ENCODE measurements around the gene ARRDC1.
A peak's percentile ranks its signal among the peaks of the same experiment; 100 is the strongest.
"Not testable (repeated sequence)": the region's sequence is repeated elsewhere in the genome, so short reads cannot be mapped to it uniquely, and the experiment has no call there.

Gene ARRDC1

DNA sequence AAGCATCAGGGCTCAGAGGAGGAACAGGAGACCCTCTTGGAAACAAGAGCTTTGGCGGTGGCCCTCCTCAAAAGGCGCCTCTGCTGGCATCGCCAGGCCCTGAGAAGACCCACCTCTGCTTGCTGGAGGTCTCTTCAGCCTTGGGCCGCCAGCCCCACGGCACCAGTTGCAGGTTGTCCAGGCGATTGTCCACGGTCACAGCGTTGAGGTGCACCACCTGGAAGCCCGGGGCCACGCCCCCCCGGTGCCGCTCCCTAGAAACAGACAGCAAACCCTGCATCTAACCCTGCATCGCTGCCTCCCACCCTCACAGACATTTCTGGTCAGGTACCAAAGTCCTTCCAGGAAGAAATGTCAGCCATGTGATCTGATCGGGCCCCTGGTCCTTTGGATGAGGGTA, 18.6 kb upstream of the ARRDC1 start:
- DNase-seq, result no peak

DNA sequence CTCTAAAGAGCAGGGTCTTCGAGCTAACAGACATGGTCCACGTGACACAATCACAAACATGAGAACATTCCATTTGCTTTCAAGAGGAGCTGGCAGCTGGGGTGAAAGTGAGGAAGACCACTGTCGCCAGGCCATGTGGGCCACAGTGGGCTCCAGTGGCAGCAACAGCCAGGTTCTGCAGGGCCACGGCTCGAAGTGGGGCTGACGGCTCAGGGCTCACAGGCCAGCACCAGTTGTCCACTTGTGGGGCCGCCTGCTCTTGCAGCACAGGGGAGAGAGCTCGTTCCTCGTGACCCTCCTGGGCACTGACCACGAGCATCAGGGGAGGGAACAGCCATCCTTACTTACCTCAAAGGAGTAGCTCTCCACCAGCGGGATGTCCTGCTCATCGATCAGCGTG, 17.2 kb upstream of the ARRDC1 start:
- DNase-seq, result no peak

DNA sequence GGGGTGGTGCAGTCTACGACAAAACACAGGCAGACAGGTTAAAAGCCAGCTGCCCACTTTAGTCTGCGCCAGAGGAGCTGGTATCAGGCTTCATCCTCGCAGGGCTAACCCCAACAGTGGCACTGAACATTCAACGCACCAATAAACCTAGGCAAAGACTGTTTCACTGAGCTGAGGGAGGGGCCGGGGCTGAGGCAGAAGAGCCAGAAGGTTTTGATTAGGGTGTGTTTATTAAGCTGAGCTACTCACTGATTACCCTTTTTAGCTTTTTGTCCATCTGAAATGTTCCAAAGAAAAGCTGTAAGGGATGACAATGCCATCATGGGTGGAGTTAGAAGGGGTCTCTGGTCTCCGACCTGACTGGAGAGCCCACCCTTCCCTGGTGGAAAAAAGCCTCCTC, 16.6 kb upstream of the ARRDC1 start:
- no peak for DNase-seq

DNA sequence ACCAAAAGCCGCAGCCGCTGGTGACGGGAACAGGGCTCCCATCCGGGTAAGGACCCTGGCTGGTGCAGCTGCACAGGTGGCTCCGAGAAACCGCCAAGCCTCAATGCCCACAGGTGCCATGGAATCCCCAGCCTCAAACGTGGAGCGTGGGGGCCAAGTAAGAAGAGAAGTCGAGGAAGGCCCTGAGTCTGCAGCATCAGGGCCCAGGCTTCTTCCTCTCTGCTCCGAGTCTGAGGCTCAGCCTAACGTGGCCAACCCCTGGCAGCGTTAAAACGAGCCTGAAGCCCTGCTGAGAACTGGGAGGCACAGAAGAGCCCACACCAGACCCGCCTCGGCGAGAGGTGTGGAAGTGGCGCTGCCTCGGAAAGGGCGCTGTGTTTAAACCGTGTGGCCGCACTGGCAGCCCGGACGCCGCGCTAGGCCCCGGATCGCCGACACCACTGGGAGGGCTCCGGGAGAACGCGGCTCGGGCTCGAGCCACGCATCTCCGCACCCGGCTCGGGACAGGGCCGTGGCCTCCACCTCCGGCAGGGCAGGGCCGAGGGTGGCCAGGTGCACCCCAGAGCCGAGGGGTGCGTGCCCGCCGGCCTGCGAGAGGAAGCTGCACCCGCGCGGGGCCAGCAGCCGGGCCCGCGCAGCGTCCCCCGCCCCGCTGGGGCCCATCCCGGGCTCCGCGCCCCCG, 15.9 kb upstream of the ARRDC1 start:
- no peak for DNase-seq

DNA sequence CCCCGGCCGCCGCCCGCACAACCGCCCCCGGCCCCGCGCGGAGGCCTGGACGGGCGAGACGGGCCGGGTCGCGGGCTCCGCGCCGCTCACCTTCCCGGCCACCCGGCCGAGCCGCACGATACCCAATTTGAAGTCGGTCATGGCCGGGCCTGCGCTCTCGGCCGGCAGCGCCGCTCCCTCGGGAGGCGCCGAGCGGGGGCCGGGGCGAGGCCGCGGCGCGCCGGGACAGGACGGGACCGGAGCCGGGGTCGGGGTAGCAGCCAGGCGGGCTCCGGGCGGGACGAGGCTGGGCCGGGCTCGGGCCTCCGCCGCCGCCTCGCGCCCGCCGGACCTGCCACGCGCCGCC, 15.4 kb upstream of the ARRDC1 start:
- no peak for DNase-seq

DNA sequence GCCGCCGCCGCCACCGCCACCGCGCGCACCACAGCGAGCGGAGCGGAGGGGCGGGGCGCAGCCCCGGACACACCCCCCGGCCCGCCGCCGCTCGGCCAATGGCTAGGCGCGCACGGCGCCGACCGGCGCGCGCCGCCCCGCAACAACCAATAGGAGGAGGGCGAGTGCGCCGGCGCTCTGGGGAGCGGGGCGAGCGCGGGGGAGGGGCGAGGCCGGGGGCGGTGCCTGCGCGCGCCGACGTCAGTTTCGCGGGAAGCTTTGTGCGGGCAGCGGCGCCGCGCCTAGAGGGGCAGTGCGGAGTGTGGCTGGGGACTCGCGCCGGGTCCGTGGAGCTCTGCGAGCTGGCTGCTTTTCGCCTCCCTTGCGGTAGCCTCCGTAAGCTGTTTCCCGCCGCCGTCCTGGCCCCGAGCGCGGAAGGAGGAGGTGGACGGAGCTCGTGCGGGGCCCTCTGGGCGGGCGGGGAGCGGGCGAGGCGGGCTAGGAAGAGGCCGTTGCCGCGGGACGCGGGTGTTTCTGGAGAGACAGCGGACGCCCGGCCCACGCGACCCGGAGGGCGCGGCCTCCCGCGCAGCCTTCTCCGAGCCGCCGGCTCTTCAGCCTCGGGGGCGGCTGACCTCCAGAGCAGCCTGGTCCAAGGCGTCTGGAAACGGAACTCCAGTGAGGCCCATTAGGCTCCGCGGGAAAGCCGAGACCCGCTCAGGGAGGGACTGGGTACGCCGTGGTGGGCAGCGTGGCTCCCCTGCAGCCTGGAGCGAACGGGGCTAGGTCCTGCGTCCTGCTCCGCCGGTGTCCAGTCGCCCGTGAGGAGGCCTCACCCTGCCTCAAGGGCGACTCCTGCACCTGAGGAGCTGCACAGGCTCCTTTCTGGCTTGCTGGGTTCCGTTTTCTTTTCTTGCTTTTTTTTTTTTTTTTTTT, 14.8 kb upstream of the ARRDC1 start, which contains the start of gene ZMYND19:
Gene ZMYND19 (minus strand): TSS at position 44 of the 915 bp plus-strand sequence. CDS start 249 bp downstream, outside the sequence.
- DNase-seq, result peak; percentile 88 to 90

DNA sequence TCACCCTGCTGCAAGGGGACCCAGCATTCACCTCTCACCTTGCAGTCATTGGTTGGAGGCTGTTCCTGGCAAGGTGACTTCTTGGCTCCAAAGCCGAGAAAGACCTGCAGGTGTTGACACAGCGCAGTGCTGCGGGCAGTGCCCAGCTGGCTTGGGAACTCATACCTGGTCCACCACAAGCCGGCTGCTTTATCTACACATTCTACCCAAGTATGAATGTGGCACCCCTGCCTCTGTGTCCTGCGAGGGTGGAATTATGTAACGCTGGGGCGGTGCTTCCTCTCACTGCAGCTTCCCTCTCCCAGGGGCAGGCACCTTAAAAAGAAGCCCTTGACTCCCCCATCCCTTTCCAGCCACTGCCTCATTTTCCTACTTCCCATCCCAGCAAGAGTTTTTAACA, 12.7 kb upstream of the ARRDC1 start:
- no peak for DNase-seq

DNA sequence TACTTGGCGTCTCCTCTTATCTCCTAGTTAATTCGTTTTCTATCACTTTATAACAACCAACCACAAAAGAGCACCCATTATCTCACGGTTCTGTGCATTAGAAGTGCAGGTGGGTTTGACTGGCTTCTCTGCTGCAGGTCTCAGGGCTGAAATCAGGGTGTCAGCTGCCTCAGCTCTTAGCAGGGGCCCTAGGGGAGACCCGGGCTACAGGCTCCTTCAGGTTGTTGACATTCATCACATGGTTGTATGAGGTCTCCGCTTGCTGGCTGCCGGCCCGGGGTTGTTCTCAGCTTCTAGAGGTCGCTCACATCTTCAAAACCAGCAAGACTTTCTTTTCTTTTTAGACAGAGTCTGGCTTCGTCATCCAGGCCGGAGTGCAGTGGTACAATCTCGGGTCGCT, 12.3 kb upstream of the ARRDC1 start:
- DNase-seq, result no peak

DNA sequence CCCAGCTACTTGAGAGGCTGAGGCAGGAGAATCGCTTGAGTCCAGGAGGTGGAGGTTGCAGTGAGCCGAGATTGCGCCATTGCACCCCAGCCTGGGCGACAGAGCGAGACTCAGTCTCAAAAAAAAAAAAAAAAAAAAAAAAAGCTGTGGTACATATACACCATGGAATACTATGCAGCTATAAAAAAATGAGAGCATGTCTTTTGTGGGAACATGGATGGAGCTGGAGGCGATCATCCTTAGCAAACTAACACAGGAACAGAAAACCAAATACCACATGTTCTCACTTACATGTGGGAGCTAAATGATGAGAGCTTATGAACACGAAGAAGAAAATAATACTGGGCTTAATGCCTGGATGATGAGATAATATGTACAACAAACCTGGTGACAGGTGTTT, 8.9 kb upstream of the ARRDC1 start:
- not testable (repeated sequence) for DNase-seq

DNA sequence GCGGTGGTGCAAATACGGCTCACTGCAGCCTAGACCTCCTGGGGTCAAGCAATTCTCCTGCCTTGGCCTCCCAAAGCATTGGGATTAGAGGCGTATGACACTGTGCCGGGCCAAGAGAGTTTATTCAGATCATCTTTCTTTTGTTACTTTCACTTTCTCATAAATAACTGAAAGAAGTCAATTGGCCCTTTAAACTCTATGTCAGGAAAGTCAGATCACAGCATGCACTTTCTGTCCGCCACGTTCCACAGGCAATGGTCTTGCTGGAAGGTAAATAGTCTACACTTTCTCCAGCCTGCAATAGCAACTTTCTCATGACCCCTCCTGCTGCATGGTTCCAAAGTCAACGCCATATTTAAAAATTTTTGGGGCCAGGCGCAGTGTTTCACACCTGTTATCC, 6.5 kb upstream of the ARRDC1 start:
- no peak for DNase-seq

DNA sequence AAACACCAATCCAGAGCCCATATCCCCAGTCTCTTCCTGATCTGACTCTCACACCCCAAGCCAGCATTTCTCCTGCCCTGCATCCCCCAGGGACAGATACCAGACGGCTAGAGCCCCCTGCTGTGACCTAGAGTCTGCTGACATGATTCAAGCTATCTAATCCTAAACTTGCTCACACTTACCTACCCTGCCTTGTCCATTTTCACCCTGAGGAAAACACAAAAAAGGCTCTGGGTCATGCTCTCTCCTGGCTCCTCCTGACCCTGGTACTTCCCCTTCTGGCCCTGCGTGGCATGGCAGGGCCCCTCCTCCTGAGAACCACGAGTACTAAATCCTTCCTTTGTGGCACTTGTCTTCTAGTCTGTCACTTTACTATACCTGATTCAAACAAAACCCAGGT, 2.8 kb upstream of the ARRDC1 start:
- no peak for DNase-seq

DNA sequence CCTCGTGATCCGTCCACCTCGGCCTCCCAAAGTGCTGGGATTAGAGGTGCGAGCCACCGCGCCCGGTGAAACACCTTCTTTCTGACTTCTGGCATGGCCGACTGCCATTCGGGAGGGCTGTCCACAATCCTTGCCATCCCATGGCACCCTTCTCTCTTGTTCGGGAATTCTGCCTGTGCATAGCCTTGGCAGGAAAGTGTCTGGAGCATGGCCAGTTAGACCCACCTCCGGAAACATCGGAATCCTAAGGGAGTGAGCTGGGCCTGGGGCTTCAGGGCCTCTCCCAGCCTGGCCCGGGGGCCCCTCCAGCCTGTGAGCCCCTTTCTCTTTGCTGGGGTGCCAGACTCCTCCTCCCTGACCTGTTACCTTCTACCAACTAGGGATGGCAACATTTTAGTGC, 1.6 kb upstream of the ARRDC1 start:
- DNase-seq, result no peak

DNA sequence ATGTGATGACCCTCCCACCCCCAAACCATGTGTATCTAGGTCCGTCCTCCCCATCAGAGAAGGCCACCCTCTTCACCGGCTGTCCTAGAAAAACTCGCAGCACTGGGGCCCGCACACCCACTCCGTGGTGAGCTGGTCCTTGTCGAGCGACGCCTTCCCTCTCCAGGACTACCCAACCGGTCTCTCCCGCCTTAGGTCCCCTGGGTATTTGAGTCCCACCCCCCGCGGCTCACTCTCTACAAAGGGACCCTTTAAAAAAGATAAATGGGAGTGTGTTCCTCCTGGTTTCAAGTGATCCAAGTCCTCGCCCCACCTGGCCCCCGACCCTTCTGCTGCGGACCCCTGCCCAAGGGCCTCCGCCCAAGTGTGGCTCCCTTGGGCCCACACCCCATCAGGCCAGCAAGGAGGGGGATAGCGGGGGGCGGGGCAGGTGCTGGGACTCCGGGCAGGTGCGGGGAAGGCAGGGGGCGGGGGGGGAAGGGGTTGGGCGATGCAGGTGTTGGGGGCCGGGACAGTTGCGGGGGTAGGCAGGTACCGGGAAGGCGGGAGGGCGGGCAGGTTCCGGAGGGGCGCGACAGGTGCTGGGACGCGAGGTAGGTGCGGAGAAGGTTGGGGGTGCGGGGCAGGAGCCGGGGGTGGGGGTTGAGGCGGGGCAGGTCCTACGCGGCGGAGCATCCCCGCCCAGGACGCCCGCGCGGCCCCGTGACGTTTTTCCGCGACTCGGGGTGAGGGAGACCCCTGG, 970 bp upstream of the ARRDC1 start:
- no peak for DNase-seq

DNA sequence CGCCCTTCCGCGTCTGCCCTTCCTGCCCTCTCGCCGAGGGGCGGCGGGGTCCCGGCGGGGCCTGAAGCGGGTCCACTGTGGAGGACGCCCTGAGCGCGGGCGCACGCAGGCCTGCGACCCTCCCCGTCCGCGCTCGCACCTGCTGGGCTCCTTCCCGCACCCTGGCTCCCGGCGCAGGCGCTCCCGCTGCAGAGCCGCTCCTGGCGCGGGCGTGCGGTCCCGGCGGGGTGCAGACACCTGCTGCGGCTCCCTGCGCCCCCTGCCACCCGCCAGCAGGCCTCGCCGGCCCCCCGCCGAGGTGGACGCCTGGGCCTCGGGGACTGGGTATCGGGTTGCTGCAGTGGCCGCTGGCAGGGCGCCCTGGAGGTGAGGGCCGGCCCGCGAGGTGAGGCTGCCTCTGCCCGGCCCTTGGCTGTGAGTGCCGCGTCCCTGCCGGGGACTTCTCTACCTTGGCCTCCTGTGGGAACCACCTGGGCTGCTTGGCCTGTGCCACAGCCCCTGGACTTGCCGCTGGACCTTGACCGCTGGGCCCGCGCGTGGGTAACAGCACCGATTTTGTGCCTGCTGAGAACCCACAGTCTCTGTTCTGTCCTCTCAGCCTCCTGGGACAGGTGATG, 627 bp downstream of the ARRDC1 start:
- no peak for DNase-seq

DNA sequence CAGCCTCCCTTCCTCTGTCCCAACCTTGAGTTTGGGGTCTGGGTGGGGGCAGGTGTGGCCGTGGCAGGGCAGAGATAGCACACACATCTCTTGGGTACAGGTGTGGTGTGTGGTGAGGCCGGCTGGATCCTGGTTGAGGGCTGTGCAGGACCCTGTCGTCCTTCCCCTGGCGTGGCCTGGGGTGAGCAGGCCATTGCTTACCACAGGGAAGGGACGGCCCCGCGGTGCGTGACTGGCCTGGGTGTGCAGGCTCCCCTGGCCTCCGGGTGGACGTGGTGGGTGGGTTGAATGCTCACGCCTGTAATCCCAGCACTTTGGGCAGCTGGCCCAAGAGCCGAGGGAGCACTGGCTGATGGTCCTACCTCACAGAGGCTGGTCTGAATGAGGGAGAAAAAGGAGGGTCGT, 1.2 kb downstream of the ARRDC1 start:
- no peak for DNase-seq

DNA sequence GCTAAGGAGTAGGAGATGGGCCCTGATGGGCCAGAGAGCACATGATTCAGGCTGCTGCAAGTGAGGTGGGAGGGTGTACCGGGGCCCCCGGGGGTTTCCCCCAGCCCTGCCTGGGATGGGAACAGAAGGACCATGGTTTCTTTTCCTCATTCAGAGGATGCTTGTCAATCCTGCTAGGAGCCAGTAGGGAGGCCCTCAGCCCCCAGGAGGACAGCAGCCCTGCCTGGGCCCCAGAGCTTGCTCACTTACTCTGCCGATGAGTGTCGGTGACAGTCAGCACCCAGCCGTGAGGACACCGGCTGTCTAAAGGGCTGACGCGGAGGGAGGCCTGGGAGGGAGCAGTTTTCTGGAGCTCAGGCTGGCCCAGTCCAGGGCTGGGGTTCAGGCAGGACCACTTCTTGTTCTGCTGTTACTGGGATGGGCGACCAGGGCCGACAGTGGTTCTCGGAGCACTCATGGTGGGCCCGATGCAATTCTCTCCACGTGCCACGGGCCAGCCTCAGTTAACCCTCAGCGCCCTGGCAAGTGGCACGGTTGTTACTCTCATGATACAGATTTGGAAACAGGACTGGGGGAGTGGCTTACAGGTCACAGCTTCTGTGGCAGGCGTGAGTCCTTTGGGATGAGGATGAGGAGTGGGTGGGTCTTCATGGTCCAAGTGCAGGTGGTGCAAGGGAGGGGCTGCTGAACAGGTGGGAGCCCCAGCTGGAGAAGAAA, 1.8 kb downstream of the ARRDC1 start:
- DNase-seq, result no peak

DNA sequence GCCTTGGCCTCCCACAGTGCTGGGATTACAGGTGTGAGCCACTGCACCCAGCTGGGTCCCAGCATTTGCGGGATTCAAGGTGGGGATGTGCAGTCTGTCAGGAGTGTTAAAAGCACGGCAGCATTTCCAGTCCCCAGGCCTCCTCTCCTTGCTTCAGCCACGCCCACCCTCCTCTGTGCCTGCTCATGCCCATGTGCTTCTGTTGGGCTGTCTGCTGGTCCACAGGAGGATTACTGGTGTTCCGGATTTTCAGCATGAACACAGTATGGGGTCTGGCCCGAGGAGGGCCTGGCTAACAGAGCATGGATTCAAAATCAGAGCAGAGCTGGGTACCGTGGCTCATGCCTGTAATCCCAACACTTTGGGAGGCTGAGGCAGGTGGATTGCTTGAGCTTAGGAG, 5.5 kb downstream of the ARRDC1 start:
- no peak for DNase-seq

DNA sequence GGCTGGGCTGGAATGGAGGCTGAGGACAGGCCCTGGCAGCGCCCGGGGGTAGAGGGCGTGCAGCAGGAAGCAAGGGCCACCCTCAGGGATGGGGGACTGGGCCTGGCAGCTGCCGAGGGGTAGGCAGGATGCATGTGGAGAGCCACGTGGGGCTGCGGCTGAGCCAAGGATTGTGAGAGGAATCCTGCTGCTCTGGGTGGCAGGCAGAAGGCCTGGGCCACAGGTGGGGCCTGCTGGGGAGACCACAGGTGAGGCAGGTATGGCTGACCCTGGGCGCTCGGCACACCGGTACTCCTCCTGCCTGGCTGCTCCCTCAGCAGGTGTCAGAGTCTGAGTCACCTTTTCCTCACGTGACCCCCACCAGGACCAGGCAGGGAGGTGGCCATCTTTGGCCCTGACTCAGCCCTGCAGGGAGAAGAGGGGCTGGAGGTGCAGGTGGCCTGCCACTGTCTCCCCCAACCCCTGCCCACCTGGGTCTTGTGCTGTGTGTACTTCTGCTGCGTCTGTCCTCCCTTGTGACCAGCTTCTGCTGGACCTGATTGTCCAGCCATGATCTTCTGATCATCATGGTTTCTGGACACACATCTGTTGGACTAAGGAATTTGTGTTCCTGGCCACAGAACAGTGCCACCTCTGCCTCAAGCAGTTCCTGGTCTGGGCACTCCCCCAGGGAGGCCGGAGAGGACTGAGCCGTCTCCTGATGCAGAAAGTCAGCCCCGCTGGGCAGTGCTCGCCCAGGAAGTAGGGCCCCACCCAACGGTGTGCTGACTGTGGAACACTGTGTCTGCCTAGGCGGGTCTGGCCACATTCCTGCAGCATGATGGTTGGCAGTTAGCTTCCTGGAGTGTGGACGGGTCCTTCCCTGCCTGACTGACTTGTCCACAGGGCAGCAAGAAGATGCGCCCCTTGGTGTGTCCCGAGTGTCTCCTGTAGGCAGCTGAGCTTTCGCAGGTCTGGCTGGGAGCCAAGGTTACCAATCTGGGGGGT, 6.4 kb downstream of the ARRDC1 start:
- DNase-seq, result no peak

DNA sequence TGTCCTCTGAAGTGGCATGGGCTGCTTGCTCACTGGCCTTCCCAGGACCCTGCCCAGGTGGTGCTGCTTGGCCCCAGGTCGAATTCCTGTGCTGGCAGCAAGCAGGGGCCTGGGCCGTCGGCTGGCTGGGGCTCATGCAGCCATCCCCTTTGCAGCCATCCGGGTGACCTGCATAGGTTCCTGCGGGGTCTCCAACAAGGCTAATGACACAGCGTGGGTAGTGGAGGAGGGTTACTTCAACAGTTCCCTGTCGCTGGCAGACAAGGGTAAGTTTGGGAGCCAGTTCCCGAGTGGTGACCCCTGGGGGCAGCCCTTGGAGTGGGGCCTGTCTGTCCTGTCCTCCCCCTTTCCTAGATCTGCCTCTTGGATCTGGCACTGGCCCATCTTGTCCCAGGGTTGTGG, 7.3 kb downstream of the ARRDC1 start:
- no peak for DNase-seq

DNA sequence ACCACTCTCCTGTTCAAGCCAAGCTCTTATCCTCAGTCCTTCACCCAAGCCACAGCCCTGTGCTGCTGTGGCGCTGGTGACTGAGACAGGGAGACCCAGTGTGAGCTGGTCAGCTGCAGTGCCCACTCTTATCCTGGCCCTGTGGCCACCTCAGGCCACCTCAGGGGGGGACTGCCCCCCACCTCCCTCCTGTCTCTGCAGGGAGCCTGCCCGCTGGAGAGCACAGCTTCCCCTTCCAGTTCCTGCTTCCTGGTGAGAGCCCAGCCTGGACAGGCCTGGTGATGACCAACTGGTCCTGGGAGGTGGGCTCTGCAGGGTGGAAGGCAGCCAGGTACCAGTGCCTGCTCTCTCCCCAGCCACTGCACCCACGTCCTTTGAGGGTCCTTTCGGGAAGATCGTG, 7.8 kb downstream of the ARRDC1 start:
- no peak for DNase-seq

Measured in CD4-positive, alpha-beta T cell treated with Interleukin-4 for 1 hour (primary cell).